ENCODE measurements around the gene RMP24.

The RMP24 gene

GRCh38 chr18:35972197-35973000, at the start of gene RMP24:
TSS of gene RMP24 (plus strand) at chr18:35972679.
- peak within 1 kb of the TSS; percentile 99 for H3K4me3 ChIP-seq (ENCODE audit: low read length)
- no peak for TF ChIP-seq ZNF274 (IDR thresholded peaks at IDR 0.05; ENCODE audit: low read depth, low read length)

GRCh38 chr18:35923939-35924684, 48.4 kb upstream of the RMP24 start:
- TF ChIP-seq ZNF274 (IDR thresholded peaks at IDR 0.05; ENCODE audit: low read depth, low read length): no peak
- H3K4me3 ChIP-seq (ENCODE audit: low read length): no peak overlapping the region

DNA sequence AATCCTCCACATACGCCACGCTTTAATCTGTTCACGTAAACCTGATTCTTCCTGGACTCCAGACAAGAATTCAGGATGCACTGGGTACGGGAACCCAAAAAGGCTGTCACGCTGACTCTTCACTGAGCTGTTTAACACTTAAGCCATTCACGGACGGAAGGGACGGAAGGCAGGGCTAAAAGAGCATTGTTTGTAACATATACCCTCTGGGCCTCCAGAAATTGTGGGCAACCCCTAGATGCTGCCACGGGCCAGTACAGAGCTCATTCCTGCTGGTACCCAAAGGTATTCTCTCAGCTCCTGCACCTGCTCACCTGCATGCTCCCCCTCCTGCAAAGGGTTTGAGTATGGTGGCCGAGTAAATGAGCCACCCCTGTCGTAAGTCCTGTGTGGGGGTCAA, 45.6 kb upstream of the RMP24 start:
- no peak overlapping the region for H3K4me3 ChIP-seq (ENCODE audit: low read length)
- no peak for TF ChIP-seq ZNF274 (IDR thresholded peaks at IDR 0.05; ENCODE audit: low read depth, low read length)

DNA sequence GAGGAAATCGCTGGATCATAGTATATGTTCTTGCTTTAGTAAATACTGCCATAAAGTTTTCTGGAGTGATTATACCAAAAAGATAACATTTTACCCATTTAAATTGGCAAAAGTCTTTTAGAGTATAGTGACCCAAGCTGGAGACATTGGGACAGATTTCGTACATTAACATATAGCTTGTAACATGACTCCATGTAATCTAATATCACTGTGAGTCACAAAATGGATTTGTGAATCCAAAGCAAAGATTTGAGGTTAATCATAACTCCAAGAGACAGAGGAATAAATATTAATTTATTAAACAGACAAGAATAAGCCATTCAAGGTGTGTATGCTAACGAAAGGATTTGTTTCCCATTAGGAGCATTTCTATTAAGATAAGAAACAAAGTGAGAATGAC, 45.0 kb upstream of the RMP24 start:
- H3K4me3 ChIP-seq (ENCODE audit: low read length): no peak overlapping the region
- TF ChIP-seq ZNF274 (IDR thresholded peaks at IDR 0.05; ENCODE audit: low read depth, low read length): no peak

- no peak overlapping the region for H3K4me3 ChIP-seq (ENCODE audit: low read length)
- no peak for TF ChIP-seq ZNF274 (IDR thresholded peaks at IDR 0.05; ENCODE audit: low read depth, low read length)
These were observed 38.5 kb upstream of the RMP24 start for GRCh38 chr18:35933982-35934381.

DNA sequence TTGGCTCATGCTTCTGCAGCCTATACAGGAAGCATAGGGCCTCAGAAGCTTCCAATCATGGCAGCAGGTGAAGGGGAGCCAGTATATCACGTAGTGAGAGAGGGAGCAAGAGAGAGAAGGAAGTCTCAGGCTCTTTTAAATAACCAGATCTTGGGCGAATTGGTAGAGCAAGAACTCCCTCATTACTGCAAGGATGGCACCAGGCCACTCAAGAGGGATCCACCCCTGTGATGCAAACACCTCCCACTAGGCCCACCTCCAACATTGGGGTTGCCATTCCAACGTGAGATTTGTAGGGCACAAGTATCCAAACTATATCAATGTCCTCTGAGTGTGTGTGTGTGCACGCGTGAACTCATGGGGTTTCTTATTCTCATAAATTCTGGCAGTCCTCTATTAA, 37.6 kb upstream of the RMP24 start:
- no peak for TF ChIP-seq ZNF274 (IDR thresholded peaks at IDR 0.05; ENCODE audit: low read depth, low read length)
- H3K4me3 ChIP-seq (ENCODE audit: low read length): no peak overlapping the region

DNA sequence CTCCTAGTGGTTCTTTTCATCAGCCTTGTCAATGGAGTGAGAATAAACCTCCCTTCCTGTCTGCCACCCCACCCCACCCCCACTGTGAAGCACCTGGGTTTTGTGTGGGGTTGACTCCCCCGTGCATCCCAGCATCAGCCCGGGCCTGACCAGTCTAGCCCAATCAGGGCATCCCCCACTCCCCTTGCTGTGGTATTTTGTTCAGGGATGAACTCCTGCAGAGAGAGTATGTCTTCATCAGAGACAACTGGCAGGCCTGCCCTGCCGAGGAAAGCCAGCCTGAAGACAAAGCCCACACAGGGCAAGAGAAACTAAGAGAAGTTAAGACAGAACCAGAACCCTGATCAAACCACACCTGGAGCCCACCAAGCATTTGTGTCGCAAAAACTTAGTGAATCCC, 36.7 kb upstream of the RMP24 start:
- no peak for TF ChIP-seq ZNF274 (IDR thresholded peaks at IDR 0.05; ENCODE audit: low read depth, low read length)
- H3K4me3 ChIP-seq (ENCODE audit: low read length): no peak overlapping the region

- no peak for TF ChIP-seq ZNF274 (IDR thresholded peaks at IDR 0.05; ENCODE audit: low read depth, low read length)
These were observed 35.5 kb upstream of the RMP24 start for GRCh38 chr18:35936951-35937350.

DNA sequence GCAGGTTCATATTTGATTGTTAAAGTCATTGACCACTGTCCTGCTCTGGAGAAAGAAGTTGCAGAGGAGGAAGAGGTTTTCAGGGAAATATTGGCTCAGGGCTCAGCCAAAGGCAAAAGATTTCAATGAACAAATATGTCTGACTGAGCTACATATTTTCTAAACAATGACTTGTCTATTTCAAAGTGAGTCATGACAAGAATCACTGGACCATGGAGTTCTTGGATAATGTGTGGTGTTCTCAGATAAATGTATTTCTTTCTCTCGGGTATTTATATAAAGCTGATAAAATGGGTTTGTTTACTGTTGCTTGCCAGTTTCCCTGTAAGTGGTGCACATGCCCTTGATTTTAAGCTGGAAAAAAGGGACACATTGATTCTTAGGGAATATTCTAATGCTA, 34.3 kb upstream of the RMP24 start:
- no peak for TF ChIP-seq ZNF274 (IDR thresholded peaks at IDR 0.05; ENCODE audit: low read depth, low read length)
- H3K4me3 ChIP-seq (ENCODE audit: low read length): no peak overlapping the region

More at GRCh38 chr18:35936951-35937350, 35.5 kb upstream of the RMP24 start:
- no peak overlapping the region for H3K4me3 ChIP-seq (ENCODE audit: low read length)

DNA sequence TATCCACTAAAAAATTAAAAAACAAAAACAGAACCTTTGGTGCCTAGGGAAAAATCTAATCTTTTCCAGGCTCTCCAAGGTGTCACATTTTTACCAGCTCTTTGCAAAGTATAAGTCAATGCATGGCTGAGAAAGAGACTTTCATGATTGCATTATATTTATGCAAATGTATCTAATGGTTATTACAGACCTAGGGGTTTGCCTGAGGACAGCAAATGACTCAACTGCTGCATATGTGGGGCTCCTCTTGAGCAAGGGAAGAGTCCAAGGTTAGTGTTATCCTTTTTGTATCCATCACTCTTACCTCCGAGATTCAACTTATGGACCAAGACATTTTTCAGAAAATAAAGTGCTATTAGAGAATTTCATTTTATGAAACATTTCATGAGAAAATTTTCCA, 33.9 kb upstream of the RMP24 start:
- no peak overlapping the region for H3K4me3 ChIP-seq (ENCODE audit: low read length)
- TF ChIP-seq ZNF274 (IDR thresholded peaks at IDR 0.05; ENCODE audit: low read depth, low read length): no peak

DNA sequence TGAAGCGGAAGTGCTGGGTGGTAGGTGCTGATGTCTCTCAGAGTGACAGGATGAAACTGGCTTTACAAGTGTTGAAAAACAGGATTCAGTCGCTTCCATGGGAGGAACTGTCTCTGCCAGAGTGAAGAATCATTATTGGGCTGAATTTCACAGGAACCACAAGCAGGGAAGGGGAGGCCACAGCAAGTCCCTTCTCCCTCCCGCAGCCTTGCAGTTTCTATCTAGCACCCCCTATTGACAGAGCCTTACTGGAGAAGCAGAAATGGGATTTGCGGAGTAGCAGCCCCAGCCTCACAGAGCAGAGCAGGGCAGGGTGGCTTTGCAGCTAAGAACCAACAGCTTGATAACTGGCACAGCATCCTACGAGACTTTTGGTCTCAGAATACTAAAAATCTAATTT, 33.3 kb upstream of the RMP24 start:
- no peak overlapping the region for H3K4me3 ChIP-seq (ENCODE audit: low read length)
- TF ChIP-seq ZNF274 (IDR thresholded peaks at IDR 0.05; ENCODE audit: low read depth, low read length): no peak

- no peak for TF ChIP-seq ZNF274 (IDR thresholded peaks at IDR 0.05; ENCODE audit: low read depth, low read length)
- H3K4me3 ChIP-seq (ENCODE audit: low read length): no peak overlapping the region
These were observed 31.2 kb upstream of the RMP24 start for GRCh38 chr18:35941299-35941698.

GRCh38 chr18:35942133-35942532, 30.3 kb upstream of the RMP24 start:
- H3K4me3 ChIP-seq (ENCODE audit: low read length): no peak overlapping the region
- no peak for TF ChIP-seq ZNF274 (IDR thresholded peaks at IDR 0.05; ENCODE audit: low read depth, low read length)

GRCh38 chr18:35942661-35943060, 29.8 kb upstream of the RMP24 start:
- TF ChIP-seq ZNF274 (IDR thresholded peaks at IDR 0.05; ENCODE audit: low read depth, low read length): no peak
- no peak overlapping the region for H3K4me3 ChIP-seq (ENCODE audit: low read length)

- no peak for TF ChIP-seq ZNF274 (IDR thresholded peaks at IDR 0.05; ENCODE audit: low read depth, low read length)
- no peak overlapping the region for H3K4me3 ChIP-seq (ENCODE audit: low read length)
These were observed 24.4 kb upstream of the RMP24 start for GRCh38 chr18:35948080-35948479.

All from GM08714 (cell line).